Glomerular visceral epithelial cell (primary cell): Measurements from ENCODE around the gene NSUN5.
"Not testable (repeated sequence)": the region's sequence is repeated elsewhere in the genome, so short reads cannot be mapped to it uniquely, and the experiment has no call there.

Experiments
- DNase-seq: peaks from one replicate; pipeline ENCODE4 v3.0.0-alpha.2; 2016; ENCODE audit errors: extremely low spot score

Gene NSUN5

GRCh38 chr7:73277210-73277609, 31.4 kb downstream of the NSUN5 start:
- not testable (repeated sequence) for DNase-seq

GRCh38 chr7:73267813-73268212, 40.8 kb downstream of the NSUN5 start:
- not testable (repeated sequence) for DNase-seq

DNA sequence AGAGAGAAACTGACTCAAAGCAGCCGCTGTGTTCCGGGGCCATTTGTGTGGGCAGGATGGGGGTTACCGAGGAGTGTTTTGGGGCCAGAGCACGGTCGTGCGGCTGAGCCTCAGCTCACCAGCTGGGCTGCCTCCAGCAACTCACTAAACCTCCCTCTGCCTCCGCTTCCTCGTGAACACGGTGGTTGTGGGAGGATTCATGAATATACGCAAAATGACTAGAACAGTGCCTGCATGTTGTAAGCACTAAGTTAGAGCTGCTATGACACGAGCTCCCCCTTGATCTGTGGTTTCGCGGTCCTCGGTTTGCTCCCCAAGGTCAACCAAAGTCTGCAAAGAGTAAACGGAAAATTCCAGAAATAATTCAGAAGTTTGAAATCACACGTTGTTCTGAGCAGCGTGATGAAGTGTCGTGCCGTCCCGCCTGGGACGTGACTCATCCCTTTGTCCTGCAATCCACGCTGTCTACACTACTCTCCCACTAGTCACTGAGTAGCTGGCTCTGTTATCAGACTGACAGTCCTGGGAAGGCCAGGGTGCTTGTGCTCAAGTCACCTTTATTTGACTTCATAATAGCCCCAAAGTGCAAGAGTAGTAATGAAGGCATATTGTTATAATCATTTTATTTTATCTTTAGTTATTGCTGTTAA, 41.8 kb downstream of the NSUN5 start:
- not testable (repeated sequence) for DNase-seq

- not testable (repeated sequence) for DNase-seq
Observed at GRCh38 chr7:73262416-73262815, 46.2 kb downstream of the NSUN5 start.
